ENCODE data around the gene RYR1.
"Not testable (repeated sequence)": the region's sequence is repeated elsewhere in the genome, so short reads cannot be mapped to it uniquely, and the experiment has no call there.

RYR1 gene

DNA sequence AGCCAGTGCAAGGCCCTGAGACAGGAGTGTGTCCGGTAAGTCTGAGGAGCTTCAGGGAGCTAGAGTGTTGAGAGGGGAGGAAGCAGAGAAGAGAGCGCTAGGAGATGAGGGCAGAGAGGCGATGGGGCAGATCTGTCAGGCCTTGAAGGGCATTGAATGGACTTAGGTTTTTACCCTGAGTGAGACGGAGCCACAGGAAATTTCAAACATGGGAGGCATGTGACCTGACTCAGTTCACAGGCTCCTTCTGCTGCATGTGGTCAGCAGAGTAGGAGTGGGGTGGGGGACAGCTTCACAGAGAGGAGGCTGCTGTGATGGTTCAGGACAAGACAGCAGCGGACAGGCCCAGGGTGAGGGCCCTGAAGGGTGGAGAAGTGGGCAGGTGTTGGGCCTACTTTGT lies 33.1 kb upstream of the RYR1 start:
- no peak for DNase-seq

- DNase-seq = no peak
These were observed 32.3 kb upstream of the RYR1 start for GRCh38 chr19:38401148-38401547.

GRCh38 chr19:38402623-38402966 lies 30.9 kb upstream of the RYR1 start:
- no peak for DNase-seq

DNA sequence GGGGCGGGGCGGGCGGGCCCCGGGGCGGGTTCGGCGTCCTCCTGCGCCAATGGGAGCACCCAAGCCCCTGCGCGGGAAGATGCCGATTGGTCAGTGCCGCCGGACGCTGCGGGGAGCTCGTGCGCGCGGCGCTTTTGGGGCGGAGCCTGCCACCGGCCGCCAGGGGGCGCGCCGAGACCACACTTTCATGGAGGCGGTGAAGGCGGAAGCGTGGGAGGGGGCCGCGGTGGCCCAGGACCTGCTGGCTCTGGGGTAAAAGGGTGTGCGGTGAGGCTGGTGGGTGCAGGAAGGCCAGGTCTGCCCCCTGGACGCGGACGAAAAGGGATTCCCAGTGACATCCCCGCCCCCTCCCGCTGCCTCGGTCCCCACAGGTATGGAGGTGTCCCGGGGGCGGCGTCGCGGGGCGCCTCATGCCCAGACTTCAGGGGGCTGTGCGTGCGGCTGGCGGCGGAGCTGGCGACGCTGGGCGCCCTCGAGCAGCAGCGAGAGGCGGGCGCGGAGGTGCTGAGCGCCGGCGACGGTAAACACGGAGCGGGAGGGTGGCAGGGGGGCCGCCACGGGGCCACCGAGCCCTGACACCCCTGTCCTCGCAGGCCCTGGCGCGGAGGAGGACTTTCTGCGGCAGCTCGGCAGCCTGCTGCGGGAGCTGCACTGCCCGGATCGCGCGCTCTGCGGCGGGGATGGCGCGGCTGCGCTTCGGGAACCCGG lies 30.4 kb upstream of the RYR1 start, which contains the start of gene FAM98C:
Gene FAM98C, plus strand, starts transcription at position 127 of the 708 bp plus-strand sequence. Its CDS starts 61 bp downstream, at position 188.
- peak; percentile 97 for DNase-seq

- DNase-seq = no peak
These were observed 28.6 kb upstream of the RYR1 start for GRCh38 chr19:38404858-38405257.

DNA sequence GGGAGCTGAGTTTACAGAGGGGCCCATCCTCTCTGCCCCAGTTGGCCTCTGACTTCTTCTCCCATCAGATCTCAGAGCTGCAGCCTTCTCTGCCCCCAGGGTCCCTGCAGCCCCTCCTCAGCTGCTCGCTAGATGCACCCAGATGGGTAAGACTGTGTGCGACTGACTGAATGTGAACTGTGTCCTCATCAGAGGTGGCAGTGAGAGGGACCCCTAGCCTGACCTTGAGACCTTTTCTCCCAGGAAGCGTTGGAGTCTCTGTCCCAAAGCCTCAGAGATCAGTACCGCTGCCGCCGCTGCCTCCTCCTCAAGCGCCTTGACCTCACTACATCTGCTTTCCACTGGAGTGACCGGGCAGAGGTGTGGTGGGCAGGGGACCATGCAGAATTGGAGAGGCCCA lies 28.2 kb upstream of the RYR1 start:
- no peak for DNase-seq

DNA sequence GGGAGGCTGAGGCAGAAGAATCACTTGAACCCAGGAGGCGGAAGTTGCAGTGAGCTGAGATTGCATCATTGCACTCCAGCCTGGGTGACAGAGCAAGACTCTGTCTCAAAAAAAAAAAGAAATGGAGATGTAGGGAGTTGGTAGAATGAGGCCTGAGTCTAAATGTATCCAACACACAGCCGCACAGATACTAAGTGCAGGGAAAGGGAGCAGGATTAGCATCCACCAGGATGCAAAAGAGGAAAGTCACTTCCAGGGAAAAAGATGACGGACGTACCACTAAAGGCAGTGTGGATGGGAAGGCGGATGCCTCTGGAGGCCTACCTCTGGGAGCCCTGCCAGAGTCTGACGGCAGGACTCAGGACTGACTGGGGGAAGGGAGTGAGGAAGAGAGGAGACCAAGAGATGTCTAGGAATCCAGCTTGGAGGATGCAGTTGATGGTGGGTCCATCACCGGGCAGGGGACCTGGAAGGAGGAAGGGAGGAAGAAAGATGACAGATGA lies 23.8 kb upstream of the RYR1 start:
- no peak for DNase-seq

DNA sequence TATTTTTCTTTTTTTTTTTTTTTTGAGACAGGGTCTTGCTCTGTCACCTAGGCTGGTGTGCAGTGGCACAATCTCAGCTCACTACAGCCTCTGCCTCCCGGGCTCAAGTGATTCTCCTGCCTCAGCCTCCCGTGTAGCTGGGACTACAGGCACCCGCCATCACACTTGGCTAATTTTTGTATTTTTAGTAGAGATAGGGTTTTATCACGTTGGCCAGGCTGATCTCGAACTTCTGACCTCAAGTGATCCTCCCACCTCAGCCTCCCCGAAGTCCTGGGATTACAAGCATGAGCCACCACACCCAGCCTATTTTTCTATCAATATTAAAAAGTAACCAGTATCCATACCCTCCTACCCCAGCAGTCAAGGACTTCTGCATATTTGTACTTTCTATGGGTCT lies 23.1 kb upstream of the RYR1 start:
- not testable (repeated sequence) for DNase-seq

- DNase-seq = no peak
These were observed 22.3 kb upstream of the RYR1 start for GRCh38 chr19:38411041-38411712.

DNA sequence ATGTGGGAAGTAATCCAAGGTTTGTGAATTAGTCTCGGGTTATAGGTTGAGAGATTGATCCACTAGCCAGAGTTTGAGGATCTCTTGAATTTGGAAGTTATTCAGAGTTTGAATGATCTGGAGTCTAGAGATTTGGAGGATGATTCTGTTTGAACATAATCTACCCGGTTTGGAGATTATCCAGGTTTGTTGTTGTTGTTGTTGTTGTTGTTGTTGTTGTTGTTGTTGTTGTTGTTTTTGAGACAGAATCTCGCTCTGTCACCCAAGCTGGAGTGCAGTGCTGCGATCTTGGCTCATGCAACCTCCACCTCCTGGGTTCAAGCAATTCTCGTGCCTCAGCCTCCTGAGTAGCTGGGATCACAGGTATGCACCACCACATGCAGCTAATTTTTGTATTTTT lies 21.6 kb upstream of the RYR1 start:
- DNase-seq = not testable (repeated sequence)

DNA sequence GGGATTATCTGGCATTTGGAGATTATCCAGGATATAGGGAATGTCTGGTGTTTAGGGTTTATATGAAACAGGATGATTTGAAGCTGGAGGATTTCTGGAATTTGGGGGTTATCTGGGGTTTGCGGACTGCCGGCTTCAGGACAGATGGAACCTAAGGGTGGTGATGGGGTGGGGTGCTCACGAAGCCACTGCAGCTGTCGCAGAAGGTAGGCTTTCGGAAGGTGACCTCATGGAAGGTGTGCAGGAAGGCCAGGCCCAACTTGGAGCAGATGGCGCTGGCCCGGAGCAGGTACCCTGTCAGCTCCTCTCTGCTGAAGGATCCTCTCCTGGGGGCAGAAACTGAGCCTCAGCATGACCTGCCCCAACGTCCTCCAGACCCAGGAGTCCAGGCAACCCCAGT lies 21.0 kb upstream of the RYR1 start:
- no peak for DNase-seq

- no peak for DNase-seq
These were observed 20.5 kb upstream of the RYR1 start for GRCh38 chr19:38412961-38413360.

DNA sequence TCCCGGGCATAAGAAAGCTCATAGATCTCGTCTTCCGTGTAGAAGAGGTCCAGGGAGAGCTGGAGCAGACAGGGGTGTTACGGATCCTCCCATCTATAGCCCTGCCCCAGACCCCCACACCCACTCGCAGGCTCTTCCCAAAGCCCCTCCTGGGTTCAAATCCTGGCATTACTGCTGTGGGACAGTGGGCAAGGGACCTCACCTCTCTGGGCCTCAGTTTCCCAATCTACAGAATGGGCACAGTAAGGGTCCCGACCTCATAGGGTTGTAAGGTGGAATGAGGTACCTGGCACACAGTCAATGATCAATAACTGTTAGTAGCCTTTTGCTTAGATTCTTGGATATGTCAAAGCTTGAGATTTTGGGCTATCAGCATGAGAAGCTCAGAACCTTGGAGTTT lies 20.1 kb upstream of the RYR1 start:
- no peak for DNase-seq

GRCh38 chr19:38417146-38417543 lies 16.3 kb upstream of the RYR1 start:
- no peak for DNase-seq

- peak; percentile 62 for DNase-seq
These were observed 15.7 kb upstream of the RYR1 start for GRCh38 chr19:38417544-38418506.

- DNase-seq = no peak
These were observed 12.6 kb upstream of the RYR1 start for GRCh38 chr19:38420935-38421334.

GRCh38 chr19:38421856-38422255 lies 11.6 kb upstream of the RYR1 start:
- no peak for DNase-seq

DNA sequence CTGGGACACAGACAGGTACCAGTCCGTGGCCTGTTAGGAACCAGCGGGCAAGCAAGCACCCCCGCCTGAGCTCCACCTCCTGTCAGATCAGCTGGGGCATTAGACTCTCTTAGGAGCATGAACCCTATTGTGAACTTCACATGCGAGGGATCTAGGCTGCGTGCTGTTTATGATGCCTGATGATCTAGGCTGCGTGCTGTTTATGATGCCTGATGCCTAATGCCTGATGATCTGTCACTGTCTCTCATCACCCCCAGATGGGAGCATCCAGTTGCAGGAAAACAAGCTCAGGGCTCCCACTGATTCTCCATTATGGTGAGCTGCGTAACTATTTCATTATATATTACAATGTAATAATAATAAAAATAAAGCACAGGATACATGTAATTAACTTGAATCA lies 11.1 kb upstream of the RYR1 start:
- DNase-seq = no peak

DNA sequence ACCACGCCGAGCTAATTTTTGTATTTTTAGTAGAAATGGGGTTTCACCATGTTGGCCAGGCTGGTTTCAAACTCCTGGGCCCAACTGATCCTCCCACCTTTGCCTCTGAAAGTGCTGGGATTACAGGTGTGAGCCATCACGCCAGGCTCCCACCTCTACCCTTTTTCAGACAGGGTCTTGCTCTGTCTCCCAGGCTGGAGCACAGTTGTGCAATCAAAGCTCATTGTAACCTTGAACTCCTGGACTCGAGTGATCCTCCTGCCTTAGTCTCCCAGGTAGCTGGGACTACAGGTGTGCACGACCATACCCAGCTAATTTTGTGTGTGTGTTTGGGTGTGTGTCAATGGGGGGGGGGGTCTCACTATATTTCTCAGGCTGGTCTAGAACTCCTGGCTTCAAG lies 9.2 kb upstream of the RYR1 start:
- no peak for DNase-seq

- DNase-seq = no peak
These were observed 8.2 kb upstream of the RYR1 start for GRCh38 chr19:38425222-38425809.

DNA sequence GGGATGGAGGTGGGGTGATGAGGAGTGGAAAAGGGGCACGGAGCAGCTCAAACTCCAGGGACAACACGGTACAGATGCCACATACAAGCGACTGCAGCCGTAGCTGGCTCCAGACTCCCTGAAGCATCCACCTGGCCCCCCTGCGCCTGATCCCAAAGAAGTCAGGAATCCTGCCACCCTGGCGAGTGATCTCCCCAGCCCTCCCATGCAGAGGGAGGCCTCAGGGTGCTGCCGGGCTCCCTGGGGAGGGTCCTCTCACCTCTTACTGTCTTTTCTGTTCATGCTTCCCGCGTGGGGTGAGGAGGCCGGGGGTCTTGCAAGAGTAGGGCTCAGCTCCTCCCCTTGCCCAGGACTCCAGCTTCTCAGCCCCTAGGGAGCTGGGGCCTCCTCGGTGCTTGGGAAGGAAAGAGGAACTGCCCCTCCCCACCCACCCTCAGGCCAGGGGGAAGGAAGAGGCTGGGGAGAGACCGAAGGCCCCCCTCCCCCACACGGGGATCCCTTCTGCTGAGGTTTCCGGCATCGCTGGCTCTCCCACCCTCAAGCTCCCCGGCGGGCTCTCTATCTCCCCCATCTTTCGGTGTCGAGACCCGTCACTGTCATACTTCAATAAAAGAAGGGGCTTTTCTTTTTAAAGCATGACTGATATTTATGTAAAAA lies 7.6 kb upstream of the RYR1 start, which contains the start of gene RASGRP4:
Gene RASGRP4, minus strand, starts transcription at position 410 of the 657 bp plus-strand sequence. Its CDS starts 128 bp downstream, at position 282.
- peak; percentile 62 for DNase-seq

GRCh38 chr19:38427035-38427677 lies 6.3 kb upstream of the RYR1 start:
- DNase-seq = peak; percentile 76
